OCI-LY1 (cell line): ENCODE results near the gene C1orf116.

Source experiments
- H2AFZ ChIP-seq: fragments of 200-600 bp; sonication (generic), shearing (Covaris generic); 2 replicates; pipeline ENCODE4 v1.6.0; 2014; ENCODE audit warnings: antibody characterized with exemption, mild to moderate bottlenecking, low read length
- H3F3A ChIP-seq: fragments of 200-600 bp; sonication (generic), shearing (Covaris generic); 2 replicates; pipeline ENCODE4 v1.6.0; 2014; ENCODE audit warnings: mild to moderate bottlenecking, antibody characterized with exemption, low read length, moderate library complexity; ENCODE audit not compliant: insufficient read depth
- H3K27ac ChIP-seq: fragments of 200-600 bp; sonication (generic); 2 replicates; pipeline ENCODE4 v1.5.1; 2014; ENCODE audit warnings: low read length, mixed run types, mild to moderate bottlenecking, low read depth; ENCODE audit not compliant: poor library complexity, severe bottlenecking
- H3K27me3 ChIP-seq: fragments of 200-600 bp; sonication (generic); 2 replicates; pipeline ENCODE4 v1.6.0; 2014; ENCODE audit warnings: antibody characterized with exemption, mild to moderate bottlenecking, low read length, moderate library complexity; ENCODE audit not compliant: insufficient read depth
- H3K36me3 ChIP-seq: fragments of 200-600 bp; sonication (generic); 2 replicates; pipeline ENCODE4 v1.6.1; 2014; ENCODE audit warnings: mild to moderate bottlenecking, antibody characterized with exemption, low read length, moderate library complexity, mixed read lengths; ENCODE audit not compliant: insufficient read depth
- H3K4me1 ChIP-seq: fragments of 200-600 bp; sonication (generic); 2 replicates; pipeline ENCODE4 v1.5.1; 2014; ENCODE audit warnings: mild to moderate bottlenecking, low read length, moderate library complexity; ENCODE audit not compliant: insufficient read depth, severe bottlenecking
- H3K4me2 ChIP-seq: fragments of 200-600 bp; sonication (generic), shearing (Covaris generic); 2 replicates; pipeline ENCODE4 v1.6.1; 2014; ENCODE audit warnings: low read length
- H3K4me3 ChIP-seq: fragments of 200-600 bp; sonication (generic); 2 replicates; pipeline ENCODE4 v1.5.1; 2014; ENCODE audit warnings: low read length, low read depth, mild to moderate bottlenecking, mixed read lengths; ENCODE audit not compliant: poor library complexity, severe bottlenecking
- H3K79me2 ChIP-seq: fragments of 200-600 bp; shearing (Covaris generic); 2 replicates; pipeline ENCODE4 v1.6.1; 2016; ENCODE audit warnings: mixed run types, low read length, mixed read lengths; ENCODE audit not compliant: insufficient read depth
- H3K9ac ChIP-seq: fragments of 200-600 bp; sonication (generic), shearing (Covaris generic); 2 replicates; pipeline ENCODE4 v1.6.1; 2014; ENCODE audit warnings: mild to moderate bottlenecking, low read length, mixed read lengths
- H3K9me2 ChIP-seq: fragments of 200-600 bp; sonication (generic), shearing (Covaris generic); 2 replicates; pipeline ENCODE4 v1.6.1; 2014; ENCODE audit warnings: low read depth, mild to moderate bottlenecking, low read length, mixed read lengths
- H3K9me3 ChIP-seq: fragments of 200-600 bp; shearing (Covaris generic); 2 replicates; pipeline ENCODE4 v1.6.1; 2014; ENCODE audit warnings: low read length, mixed read lengths
- H4K20me1 ChIP-seq: fragments of 200-600 bp; sonication (generic), shearing (Covaris generic); 2 replicates; pipeline ENCODE4 v1.6.0; 2016; ENCODE audit warnings: mild to moderate bottlenecking, low read length; ENCODE audit not compliant: insufficient read depth
- EZH2 ChIP-seq: fragments of 200-600 bp; sonication (generic), shearing (Covaris generic); IDR thresholded peaks from 2 replicates; pipeline ENCODE4 v1.8.0; 2017; ENCODE audit warnings: borderline replicate concordance, mixed run types, mild to moderate bottlenecking, antibody characterized with exemption, low read length, moderate library complexity, mixed read lengths
- TF ChIP-seq, protein P1 (sequence below): fragments of 200-600 bp; sonication (generic), shearing (Covaris generic); IDR thresholded peaks from 2 replicates; pipeline ENCODE4 v1.5.1; 2017; ENCODE audit warnings: mild to moderate bottlenecking, antibody characterized with exemption, low read length, moderate library complexity, mixed read lengths

Gene C1orf116

DNA sequence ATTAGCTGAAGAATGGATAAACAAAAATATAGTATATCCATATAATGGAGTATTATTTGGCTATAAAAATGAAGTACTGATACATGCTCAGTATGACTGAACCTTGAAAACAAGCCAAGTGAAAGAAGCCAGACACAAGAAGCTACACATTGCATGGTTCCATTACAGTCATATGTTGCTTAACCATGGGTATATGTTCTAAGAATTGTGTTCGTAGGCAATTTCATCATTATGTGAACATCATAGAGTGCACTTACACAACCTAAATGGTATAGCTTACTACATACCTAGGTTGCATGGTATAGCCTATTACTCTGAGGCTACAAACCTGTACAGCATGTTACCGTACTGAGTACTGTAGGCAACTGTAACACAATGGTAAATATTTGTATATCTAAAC is 33.7 kb downstream of the C1orf116 start:
- Histone ChIP-seq H3K9ac (no peak overlapping the region), H3K36me3 (no peaks in the 10 kb centered on the region), H2AFZ (no peak overlapping the region), H3K4me2 (no peak overlapping the region), H3K9me3 (no peaks in the 10 kb centered on the region), H3K79me2 (no peaks in the 10 kb centered on the region), H4K20me1 (no peaks in the 10 kb centered on the region), H3K4me3 (no peak overlapping the region), H3K9me2 (no peaks in the 10 kb centered on the region), H3F3A (no peaks in the 10 kb centered on the region), H3K27me3 (no peaks in the 10 kb centered on the region), H3K27ac (no peak overlapping the region), H3K4me1 (no peaks in the 10 kb centered on the region)
- no peak for TF ChIP-seq EZH2
- TF ChIP-seq, protein P1, sequence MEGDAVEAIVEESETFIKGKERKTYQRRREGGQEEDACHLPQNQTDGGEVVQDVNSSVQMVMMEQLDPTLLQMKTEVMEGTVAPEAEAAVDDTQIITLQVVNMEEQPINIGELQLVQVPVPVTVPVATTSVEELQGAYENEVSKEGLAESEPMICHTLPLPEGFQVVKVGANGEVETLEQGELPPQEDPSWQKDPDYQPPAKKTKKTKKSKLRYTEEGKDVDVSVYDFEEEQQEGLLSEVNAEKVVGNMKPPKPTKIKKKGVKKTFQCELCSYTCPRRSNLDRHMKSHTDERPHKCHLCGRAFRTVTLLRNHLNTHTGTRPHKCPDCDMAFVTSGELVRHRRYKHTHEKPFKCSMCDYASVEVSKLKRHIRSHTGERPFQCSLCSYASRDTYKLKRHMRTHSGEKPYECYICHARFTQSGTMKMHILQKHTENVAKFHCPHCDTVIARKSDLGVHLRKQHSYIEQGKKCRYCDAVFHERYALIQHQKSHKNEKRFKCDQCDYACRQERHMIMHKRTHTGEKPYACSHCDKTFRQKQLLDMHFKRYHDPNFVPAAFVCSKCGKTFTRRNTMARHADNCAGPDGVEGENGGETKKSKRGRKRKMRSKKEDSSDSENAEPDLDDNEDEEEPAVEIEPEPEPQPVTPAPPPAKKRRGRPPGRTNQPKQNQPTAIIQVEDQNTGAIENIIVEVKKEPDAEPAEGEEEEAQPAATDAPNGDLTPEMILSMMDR = no peak

DNA sequence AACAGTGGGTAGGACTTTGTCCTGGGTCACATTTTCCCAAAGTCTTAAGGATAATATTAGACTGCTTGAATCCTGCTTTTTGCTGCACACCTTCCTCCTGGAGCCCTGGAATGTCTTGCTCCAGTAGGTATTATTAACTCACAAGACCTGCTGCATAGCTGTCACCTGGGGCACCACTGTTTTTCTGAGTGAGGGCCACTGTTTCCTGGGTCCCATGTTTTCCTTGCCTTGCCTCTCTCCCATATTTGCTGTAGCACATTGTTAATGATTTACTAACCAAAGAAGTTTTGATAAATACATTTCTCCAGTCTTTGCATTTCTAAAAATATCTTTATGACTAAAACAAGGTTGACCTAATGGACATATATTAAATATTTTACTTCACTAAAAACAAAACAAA is 39.8 kb downstream of the C1orf116 start:
- Histone ChIP-seq H4K20me1 (no peaks in the 10 kb centered on the region), H3F3A (no peaks in the 10 kb centered on the region), H3K9ac (no peak overlapping the region), H3K36me3 (no peaks in the 10 kb centered on the region), H3K4me1 (no peaks in the 10 kb centered on the region), H3K4me3 (no peak overlapping the region), H3K27ac (no peak overlapping the region), H3K79me2 (no peaks in the 10 kb centered on the region), H3K9me2 (no peaks in the 10 kb centered on the region), H2AFZ (no peak overlapping the region), H3K4me2 (no peak overlapping the region), H3K27me3 (no peaks in the 10 kb centered on the region), H3K9me3 (no peaks in the 10 kb centered on the region)
- TF ChIP-seq, protein P1 = no peak
- TF ChIP-seq EZH2 = no peak

DNA sequence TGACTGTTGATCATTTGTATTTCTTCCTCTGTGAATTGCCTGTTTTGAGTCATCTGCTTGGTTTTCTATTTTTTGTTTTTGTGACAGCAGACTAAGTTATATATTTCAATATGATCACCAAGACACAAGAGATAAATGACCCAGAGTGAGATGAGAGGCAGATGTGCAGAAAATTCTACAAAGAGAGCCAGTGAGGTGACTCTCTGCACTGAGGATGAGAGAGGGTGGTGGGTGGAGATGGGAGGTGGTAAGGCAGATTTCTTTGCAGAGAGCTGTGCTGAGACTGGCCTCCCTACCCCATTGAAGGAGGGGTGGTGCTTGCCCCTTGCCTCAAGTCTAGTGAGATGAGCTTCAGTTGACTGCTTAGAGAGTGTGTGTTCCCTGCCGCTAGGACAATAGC is 44.7 kb downstream of the C1orf116 start:
- Histone ChIP-seq H3K27ac (no peak overlapping the region), H3K27me3 (no peaks in the 10 kb centered on the region; the same call in 1 of the 2 replicates), H4K20me1 (no peaks in the 10 kb centered on the region), H3K4me1 (no peaks in the 10 kb centered on the region), H2AFZ (no peak overlapping the region), H3K79me2 (no peaks in the 10 kb centered on the region), H3K4me2 (no peak overlapping the region), H3K36me3 (no peaks in the 10 kb centered on the region), H3K9me3 (no peaks in the 10 kb centered on the region), H3K9me2 (no peaks in the 10 kb centered on the region), H3F3A (no peaks in the 10 kb centered on the region), H3K9ac (no peak overlapping the region), H3K4me3 (no peak overlapping the region)
- TF ChIP-seq EZH2 = no peak
- TF ChIP-seq, protein P1 = no peak
